HL-60/S4 (cell line): ENCODE data around the gene SPATA31C1.
"Not testable (repeated sequence)": the region's sequence is repeated elsewhere in the genome, so short reads cannot be mapped to it uniquely, and the experiment has no call there.

Source experiments
- in situ Hi-C: fragments of 300-500 bp; cut with MboI; formaldehyde crosslinking; loops from 2 replicates; pipeline ENCODE4 v1.14.3; 2022; ENCODE audit warnings: low sequenced_read_pairs

SPATA31C1 gene

DNA sequence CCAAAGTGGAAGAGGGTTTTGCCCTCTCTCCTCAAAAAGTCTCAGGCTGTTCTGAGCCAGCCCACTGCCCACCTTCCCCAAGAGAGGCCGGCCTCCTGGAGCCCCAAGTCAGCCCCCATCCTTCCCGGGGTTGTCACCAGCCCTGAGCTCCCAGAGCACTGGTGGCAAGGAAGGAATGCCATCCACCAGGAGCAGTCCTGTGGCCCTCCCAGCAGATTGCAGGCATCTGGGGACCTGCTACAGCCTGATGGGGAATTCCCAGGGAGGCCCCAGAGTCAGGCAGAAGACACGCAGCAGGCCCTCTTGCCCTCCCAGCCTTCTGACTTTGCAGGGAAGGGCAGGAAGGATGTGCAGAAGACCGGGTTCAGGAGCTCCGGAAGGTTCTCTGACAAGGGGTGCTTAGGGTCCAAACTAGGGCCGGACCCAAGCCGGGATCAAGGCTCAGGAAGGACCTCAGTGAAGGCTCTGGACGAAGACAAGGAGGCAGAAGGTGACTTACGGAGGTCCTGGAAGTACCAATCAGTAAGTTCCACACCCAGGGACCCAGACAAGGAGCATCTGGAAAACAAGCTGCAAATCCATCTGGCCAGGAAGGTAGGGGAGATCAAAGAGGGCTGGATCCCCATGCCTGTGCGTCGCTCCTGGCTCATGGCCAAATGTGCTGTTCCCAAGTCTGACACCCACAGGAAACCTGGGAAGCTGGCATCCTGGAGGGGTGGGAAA, 31.4 kb upstream of the SPATA31C1 start:
- in situ Hi-C loops, result no loop called here

DNA sequence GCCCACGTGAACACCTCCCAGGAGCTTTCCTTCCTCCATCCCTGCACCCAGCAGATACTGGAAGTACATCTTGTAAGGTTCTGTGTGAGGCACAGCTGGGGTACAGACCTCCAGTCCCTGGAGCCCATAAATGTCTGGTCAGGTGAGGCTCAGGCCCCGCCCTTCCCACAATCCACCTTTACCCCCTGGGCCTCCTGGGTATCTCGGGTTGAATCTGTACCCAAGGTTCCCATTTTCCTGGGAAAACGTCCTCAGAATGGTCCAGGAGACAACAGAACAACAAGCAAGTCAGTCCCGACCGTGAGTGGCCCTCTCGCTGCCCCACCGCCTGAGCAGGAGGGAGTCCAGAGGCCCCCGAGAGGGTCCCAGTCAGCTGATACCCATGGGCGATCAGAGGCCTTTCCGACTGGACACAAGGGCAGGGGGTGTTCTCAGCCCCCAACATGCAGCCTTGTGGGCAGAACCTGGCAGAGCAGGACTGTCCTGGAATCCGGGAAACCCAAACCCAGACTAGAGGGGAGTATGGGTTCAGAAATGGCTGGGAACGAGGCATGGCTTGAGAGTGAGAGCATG, 30.7 kb upstream of the SPATA31C1 start:
- in situ Hi-C loops, result no loop called here

DNA sequence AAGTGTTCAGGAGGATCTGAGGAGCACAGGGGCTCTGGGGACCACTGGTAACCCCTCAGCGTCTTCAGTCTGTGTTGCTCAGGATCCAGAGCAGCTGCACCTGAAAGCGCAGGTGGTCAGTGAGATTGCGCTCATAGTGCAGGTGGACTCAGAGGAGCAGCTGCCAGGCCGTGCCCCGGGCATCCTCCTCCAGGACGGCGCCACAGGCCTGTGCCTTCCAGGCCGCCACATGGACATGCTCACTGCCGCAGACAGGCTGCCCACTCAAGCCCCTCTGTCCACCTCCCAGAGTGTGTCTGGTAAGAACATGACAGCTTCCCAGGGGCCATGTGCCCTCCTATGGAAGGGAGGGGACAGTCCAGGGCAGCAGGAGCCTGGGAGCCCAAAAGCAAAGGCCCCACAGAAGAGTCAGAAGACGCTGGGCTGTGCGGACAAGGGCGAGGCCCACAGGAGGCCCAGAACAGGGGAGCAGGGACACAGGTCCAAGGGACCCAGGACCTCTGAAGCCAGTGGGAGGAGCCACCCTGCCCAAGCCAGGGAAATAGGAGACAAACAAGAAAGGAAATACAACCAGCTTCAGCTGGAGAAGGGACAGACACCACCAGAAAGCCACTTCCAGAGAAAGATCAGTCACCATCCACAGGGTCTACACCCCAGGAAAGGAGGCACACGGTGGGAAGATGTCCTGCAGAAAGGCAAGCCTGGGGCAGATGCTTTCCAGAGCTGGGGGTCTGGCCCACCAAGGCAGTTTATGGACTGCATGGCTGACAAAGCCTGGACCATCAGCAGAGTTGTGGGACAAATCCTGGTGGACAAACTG, 29.9 kb upstream of the SPATA31C1 start:
- in situ Hi-C loops, result no loop called here

DNA sequence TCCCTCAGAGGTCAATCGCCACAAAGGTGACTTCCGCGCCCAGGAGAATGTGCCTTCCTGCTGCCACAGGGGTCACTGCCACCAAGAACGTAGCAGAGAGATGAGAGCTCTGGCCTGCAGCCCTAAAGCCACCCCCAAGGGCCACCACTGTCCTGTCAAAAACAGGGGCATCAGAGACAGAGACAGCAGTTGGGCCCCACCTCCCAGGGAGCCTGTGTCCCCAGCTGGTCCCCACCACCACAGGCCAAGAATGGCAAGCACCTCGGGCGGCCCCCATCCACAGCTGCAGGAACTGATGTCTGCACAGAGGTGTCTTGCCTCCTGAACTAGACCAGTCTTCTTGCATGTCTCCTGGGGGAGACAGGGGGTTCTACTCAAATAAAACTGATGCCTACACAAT, 29.3 kb upstream of the SPATA31C1 start:
- in situ Hi-C loops, result no loop called here

DNA sequence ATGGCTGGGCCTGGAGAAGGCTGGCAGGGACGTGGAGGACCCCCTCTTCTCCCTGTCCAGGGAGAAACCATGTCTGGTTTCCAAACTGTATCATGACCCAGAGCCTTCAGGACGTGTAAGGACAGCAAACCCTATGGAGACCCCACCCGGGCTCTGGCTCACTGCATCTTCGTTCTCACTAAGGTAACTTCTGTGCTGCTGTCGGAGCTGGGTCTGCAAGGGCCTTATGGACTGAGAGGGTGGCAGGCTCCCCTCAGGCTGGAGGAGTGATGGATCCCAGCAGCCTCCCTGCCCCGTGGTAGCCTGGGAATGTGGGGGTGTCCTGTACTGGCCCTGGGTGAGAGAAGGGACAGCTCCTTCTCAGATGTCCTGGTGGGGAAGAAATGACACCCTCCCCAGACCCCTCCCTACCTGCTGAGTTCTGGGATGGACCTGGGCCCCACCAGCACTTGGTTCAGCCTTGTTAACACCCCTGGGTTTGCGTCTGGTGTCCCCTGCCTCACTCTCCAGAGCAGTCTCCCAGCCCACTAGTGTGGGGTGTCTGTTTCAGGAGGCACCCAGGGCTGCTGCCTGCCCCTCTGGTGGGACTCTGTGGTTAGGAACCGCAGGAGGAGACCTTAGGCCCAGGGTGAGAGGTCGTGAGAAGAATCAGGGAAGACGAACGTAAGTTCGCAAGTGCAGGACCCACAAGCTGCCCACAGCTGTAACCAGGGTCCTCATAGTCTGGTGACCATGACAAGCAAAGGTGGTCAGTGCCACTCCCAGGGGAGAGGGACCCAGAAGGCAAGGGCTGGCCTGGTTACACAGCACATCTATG, 28.5 kb upstream of the SPATA31C1 start:
- in situ Hi-C loops, result no loop called here

DNA sequence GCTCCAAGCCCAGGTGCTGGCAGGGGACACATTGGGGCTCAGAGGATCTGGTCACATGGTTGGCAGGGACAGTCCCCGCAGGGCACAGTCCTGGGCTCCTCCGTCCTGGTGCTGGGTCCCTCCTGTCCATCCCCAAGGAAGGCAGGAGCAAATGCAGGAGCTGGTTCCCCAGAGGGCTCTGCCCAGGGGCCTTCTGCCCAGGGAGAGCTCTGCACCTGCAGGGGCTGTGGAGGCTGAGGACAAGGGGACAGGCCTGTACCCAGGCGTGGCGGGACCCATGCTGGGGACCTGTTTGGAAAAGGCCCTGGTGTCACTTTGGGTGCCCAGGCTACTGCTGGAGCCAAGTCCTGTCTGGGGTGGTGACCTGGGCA, 27.9 kb upstream of the SPATA31C1 start:
- in situ Hi-C loops, result no loop called here

DNA sequence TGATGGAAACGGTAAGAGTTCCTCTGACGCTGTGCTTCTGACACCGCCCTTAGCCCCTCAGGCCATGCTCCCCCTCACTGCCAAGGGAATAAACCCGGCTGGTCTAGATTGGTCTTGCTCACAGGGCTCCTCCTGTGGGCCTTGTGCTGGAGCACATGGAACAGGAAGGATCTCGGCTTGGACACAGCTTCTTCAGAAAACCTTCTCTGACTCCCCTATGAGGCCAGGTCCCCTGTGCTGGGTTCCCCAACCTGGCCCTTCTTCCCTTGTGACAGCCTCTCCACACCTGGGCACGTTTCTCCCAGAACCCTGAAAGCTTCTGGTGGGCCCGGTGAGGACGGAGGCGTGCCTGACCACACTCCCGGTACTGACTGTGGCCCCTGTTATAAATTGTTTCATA, 26.9 kb upstream of the SPATA31C1 start:
- in situ Hi-C loops, result no loop called here

DNA sequence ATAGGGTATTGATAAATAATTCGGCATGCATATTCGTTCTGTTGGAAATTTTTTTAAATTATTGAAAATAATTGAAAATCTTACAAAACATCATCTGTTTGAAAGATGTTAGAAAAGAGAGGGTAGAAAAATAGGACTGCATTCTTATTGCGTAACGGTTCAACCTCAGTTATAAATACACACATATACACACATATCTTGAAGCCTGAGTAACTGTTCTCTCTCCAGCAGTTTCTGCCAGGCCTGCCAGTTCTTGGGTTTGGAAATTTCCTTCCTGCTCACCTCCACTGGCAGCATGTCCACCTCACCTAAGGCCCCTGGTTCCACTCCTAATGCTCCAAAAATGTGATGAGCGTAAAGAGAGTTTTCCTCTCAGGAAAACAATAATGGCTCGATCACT, 26.0 kb upstream of the SPATA31C1 start:
- in situ Hi-C loops, result no loop called here

DNA sequence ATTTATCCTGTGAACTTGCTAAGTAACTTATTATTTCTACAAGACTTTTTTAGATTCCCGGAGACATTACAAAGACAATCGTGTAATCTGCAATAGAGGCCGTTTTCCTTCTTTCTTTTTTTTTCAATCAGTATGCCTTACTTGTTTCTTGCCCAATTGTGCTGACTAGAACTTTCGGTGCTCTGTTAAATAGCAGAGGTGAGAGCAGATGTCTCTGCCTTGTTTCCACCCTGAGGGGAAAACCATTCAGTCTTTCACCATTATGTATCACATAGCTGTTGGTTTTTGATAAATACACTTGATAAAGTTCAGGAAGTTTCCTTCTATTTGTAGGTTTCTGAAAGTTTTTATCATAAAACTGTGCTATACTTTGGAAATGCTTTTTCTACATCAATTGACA, 24.8 kb upstream of the SPATA31C1 start:
- in situ Hi-C loops, result no loop called here

DNA sequence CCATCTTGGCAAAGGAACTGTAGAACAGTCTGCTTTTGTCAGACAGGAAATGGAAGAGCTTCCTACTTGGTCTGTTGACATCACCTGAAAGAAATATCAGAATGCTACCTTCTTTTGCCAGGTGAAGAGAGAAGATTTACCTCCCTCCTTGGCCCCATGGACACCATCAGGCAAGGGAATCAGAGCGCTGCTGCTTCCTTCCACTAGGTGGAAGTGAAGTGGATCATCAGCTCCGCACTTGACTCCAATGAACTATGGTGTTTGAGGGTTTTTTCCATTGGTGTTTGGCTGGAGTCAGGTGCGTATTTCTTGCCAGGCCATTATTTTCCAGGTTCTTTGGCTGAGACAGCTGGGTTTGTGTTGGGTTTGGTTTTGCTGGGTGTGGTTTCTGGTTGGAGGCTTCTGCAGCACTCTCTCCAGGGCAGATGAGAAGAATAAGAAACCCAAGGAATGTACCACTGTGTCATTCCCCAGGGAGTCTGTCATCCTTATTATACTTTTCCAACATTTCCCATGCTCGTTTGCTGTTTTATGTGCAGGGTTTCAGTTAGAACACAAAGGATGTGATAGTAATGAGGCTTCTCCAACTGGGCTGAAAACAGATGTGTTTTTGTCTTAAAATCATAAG, 22.6 kb upstream of the SPATA31C1 start:
- in situ Hi-C loops, result no loop called here

DNA sequence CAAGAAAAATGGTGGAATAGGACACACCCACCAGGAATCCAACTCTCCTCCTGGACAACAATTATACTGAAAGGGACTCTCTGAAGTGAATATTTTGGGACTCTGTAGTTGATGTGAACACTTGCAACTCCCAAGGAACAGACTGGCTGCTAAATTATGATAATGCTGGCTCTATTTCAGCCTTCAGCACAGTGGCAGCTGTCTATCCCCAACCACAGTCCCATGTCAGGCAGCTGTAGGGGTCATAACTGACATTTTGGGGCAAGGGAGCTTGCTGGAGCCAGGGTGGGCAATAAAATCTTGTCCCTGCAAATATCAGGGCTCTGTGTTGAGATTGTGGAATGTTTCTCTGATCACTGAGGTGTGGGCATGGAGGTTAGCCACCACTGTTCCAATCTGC, 20.9 kb upstream of the SPATA31C1 start:
- in situ Hi-C loops, result no loop called here

DNA sequence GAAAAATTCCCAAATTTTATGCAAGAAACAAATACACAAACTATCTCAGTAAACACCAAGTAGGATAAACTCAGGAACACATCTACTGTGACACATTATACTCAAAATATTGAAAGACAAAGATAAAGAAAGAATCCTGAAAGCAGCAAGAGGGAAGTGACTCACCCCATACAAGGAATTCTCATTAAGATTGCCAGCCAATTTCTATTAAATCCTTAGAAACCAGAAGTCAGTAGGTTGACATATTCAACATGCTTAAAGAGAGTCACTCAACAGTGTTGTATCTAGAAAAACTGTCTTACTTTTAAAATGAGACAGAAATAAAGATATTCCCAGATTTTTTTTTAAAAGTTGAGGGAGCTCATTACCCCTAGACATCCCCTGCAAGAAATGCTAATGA, 19.6 kb upstream of the SPATA31C1 start:
- in situ Hi-C loops, result no loop called here

DNA sequence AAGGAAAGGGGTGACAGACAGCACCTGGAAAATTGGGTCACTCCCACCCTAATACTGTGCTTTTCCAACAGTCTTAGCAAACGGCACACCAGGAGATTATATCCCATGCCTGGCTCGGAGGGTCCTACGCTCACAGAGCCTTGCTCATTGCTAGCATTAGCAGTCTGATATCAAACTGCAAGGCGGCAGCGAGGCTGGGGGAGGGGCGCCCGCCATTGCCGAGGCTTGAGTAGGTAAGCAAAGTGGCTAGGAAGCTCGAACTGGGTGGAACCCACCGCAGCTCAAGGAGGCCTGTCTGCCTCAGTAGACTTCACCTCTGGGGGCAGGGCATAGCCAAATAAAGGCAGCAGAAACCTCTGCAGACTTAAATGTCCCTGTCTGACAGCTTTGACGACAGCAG, 15.4 kb upstream of the SPATA31C1 start:
- in situ Hi-C loops, result not testable (repeated sequence)

DNA sequence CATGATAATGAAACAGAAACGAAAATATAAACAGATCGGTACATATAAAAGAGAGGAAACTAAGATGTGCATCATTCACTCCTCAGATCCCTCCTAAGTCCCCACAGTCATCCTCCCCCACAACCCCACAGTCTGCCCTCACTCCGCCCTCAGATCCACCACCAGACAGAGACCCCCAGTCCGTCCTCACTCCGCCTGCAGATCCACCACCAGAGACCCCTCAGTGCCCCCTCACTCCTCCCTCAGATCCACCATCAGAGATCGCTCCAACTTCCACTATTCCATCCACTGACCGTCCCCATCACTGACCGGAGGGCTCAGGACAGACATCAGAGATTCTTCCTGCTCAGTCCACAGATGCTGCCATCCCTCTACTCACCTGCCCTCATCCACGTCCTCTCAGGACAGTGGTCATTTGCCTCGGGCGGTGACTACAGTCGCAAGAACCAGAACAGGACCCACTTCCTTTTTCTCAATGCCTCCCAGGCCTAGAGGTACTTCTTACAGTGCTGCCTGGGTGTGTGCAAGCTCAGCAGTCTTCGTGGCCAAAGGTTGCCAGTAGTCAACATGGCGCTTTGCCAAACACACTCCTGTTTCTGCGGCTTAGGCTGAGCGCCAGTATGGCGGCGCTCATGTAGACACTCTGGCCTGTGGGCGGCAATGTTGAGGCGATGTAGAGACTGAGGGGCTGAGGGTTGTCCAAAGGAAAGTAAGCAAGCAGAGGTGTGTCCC, 8.3 kb upstream of the SPATA31C1 start:
- in situ Hi-C loops, result no loop called here

DNA sequence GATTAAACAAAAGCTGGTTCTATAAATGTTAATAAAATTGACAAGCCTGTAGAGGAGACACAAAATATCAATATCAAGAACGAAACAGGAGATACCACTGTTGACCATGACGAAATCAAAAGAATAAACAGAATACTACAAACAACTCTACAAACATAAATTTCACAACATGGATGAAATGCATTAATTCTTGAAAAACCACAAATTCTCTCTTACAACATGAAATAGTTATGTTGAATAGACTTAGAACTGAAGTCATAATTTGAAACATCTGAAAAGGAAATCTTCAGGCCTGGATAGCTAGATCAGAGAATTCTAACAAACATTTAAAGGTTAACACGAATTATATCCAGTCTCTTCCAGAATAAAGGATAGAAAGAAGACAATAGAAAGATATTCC, 6.9 kb upstream of the SPATA31C1 start:
- in situ Hi-C loops, result no loop called here

DNA sequence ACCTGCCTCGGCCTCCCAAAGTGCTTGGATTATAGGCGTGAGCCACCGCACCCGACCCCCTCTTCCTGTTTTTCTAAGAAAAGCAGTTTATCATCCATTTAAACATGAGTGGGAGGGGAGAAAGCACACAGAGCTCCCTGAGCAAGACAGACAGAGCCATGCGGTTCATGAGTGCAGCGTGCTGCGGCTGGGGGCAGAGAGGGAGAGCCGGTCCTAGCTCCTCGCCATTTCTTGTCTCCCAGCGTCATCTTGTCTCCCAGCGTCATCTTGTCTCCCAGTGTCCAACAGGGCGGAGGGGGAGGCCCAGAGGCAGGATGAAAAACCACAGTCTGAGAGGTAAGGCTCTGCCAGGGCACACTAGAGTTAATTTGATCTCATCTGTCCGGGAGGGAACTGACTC, 1.3 kb downstream of the SPATA31C1 start:
- in situ Hi-C loops, result not testable (repeated sequence)

DNA sequence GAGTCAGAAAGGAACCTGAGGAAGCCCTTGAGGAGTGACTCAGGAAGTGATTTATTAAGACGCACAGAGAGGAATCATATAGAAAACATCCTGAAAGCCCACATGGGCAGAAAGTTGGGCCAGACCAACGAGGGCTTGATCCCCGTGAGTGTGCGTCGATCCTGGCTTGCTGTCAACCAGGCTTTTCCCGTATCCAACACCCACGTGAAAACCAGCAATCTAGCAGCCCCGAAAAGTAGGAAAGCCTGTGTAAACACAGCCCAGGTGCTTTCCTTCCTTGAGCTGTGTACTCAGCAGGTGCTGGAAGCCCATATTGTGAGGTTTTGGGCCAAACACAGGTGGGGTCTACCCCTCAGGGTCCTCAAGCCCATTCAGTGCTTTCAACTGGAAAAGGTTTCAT, 3.8 kb downstream of the SPATA31C1 start:
- in situ Hi-C loops, result not testable (repeated sequence)

DNA sequence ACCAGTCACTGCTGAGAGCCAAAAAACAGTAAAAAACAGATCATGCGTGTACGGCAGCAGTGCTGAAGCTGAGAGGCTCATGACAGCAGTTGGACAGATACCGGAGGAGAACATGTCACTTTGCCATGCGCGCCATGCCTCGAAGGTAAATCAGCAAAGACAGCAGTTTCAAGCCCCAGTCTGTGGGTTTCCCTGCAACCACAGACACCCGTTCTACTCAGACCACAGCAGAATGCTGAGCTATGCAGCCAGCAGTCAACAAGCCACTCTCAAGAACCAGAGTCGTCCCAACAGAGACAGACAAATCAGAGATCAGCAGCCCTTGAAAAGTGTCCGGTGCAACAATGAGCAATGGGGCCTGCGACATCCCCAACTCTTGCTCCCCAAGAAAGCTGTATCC, 5.2 kb downstream of the SPATA31C1 start:
- in situ Hi-C loops, result not testable (repeated sequence)

DNA sequence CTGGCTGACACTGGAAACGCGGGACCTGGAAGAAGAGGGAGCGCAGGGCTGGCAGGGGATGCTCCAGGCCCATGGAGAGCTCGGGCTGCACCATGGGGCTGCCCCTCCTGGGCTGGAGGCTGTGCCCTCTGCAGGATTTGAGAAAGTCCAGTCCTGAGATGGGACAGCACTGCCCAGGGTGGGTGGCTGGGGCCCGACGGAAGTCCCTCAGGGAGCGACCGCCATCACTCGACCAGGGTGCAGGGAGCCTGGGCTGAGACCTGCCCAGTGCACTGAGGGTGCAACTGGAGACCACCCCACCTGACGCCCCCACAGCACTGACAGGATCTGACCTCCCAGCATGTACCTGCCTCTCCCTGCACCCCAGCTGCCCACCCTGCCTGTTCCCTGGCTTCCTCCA, 7.1 kb downstream of the SPATA31C1 start:
- in situ Hi-C loops, result not testable (repeated sequence)

DNA sequence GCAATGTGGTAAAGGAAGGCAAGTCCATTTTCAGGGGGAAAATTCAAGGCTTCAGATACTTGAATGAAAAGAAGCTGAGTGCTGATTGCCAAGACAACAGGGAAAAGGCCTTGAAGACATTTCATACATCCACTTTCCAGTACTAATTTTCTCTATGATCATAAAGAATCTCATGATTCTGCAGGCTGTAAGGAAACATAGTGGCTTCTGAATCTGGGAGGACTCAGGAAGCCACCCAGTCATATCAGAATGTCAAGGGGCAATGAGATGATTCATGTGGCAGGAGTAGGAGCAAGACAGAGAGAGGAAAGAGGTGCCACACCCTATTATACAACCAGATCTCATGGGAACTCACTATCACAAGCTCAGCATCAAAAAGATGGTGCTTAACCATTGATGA, 11.4 kb downstream of the SPATA31C1 start:
- in situ Hi-C loops, result not testable (repeated sequence)
